Ascending aorta (tissue), 2 donors: ENCODE data around the gene KLRD1. TPM values are rescaled to one million over a fixed set of nuclear protein-coding genes. Genes with fewer than 3 reads are reported as not detected.

Experiments
- DNase-seq, 2 donors: peaks; one replicate each; pipeline ENCODE4 v3.0.0-alpha.2; 2019; ENCODE audit warnings: low spot score in 2 of 2
- H3K27ac ChIP-seq, 2 donors: fragments of 200-600 bp; sonication (generic); one replicate each; pipeline ENCODE4 v1.5.1; 2016 to 2017; ENCODE audit warnings: mild to moderate bottlenecking in 1 of 2
- H3K27me3 ChIP-seq: fragments of 200-600 bp; sonication (generic); one replicate; pipeline ENCODE4 v1.5.1; 2017
- H3K36me3 ChIP-seq, 2 donors: fragments of 200-600 bp; sonication (generic); one replicate each; pipeline ENCODE4 v1.5.1; 2016
- H3K4me1 ChIP-seq, 2 donors: fragments of 200-600 bp; sonication (generic); one replicate each; pipeline ENCODE4 v1.5.1; 2016 to 2017; ENCODE audit warnings: mild to moderate bottlenecking in 1 of 2
- H3K4me3 ChIP-seq, 2 donors: fragments of 200-600 bp; sonication (generic); one replicate each; pipeline ENCODE4 v1.5.1; 2016 to 2017; ENCODE audit warnings: mild to moderate bottlenecking in 1 of 2
- H3K9me3 ChIP-seq, 2 donors: fragments of 200-600 bp; sonication (generic); one replicate each; pipeline ENCODE4 v1.5.1; 2016
- CTCF ChIP-seq, 3 experiments: fragments of 200-600 bp in 2 of 3; fragments of 450-650 bp in 1 of 3; sonication (generic) in 2 of 3; IDR thresholded peaks; one replicate each; pipeline ENCODE4 v1.5.1; 2016 to 2019; ENCODE audit warnings: antibody characterized with exemption in 3 of 3, mild to moderate bottlenecking in 1 of 3, moderate library complexity in 1 of 3
- intact Hi-C: fragments of 100-400 bp; cut with DNase I; formaldehyde crosslinking; loops from one replicate; pipeline ENCODE4 v1.15.1; 2023
- total RNA-seq: library from RNA; depleted of rRNA; stranded (reverse); fragments of >200 nt; gene quantifications from one replicate; pipeline ENCODE4 v1.1.0, GENCODE V29; 2016

Gene KLRD1
- 0.11 TPM for total RNA-seq

GRCh38 chr12:10307630-10308029 lies at the start of gene KLRD1:
Gene KLRD1 (plus strand): TSS chr12:10307870. CDS start chr12:10308078, 208 bp downstream.
- Histone ChIP-seq H3K4me1 (no peaks in the 10 kb centered on the region), H3K4me3 (no peak within 1 kb of the TSS), H3K27me3 (no peaks in the 10 kb centered on the region), H3K36me3 (no peaks in the 10 kb centered on the region), H3K27ac (no peak within 1 kb of the TSS), H3K9me3 (no peaks in the 10 kb centered on the region)
- no peak for DNase-seq
- intact Hi-C loops = no loop called here
- TF ChIP-seq CTCF (IDR thresholded peaks at IDR 0.05) = no peak

GRCh38 chr12:10260927-10261326 lies 46.7 kb upstream of the KLRD1 start:
- no peaks in the 10 kb centered on the region for H3K36me3 ChIP-seq
- H3K9me3 ChIP-seq = no peaks in the 10 kb centered on the region
- no peak for DNase-seq
- H3K27ac ChIP-seq = no peak overlapping the region
- no peaks in the 10 kb centered on the region for H3K4me1 ChIP-seq
- TF ChIP-seq CTCF (IDR thresholded peaks at IDR 0.05) = no peak
- no peak overlapping the region for H3K4me3 ChIP-seq
- H3K27me3 ChIP-seq = no peaks in the 10 kb centered on the region
- intact Hi-C loops = loop anchor here (10.0 kb wide), 1 partner anchor 64 kb away; no protein-coding TSS in a partner anchor

- DNase-seq = no peak
- H3K4me1 ChIP-seq = no peaks in the 10 kb centered on the region
- no peak for TF ChIP-seq CTCF (IDR thresholded peaks at IDR 0.05)
- no peaks in the 10 kb centered on the region for H3K9me3 ChIP-seq
- intact Hi-C loops = loop anchor here (10.0 kb wide), 1 partner anchor 57 kb away; no protein-coding TSS in a partner anchor
- no peaks in the 10 kb centered on the region for H3K36me3 ChIP-seq
- H3K4me3 ChIP-seq = no peak overlapping the region
- H3K27ac ChIP-seq = no peak overlapping the region
- H3K27me3 ChIP-seq = no peaks in the 10 kb centered on the region
Measured at GRCh38 chr12:10268037-10268436, 39.6 kb upstream of the KLRD1 start.

GRCh38 chr12:10272467-10272866 lies 35.2 kb upstream of the KLRD1 start:
- Histone ChIP-seq H3K27ac (no peak overlapping the region), H3K36me3 (no peaks in the 10 kb centered on the region), H3K4me3 (no peak overlapping the region), H3K9me3 (no peaks in the 10 kb centered on the region), H3K4me1 (no peaks in the 10 kb centered on the region), H3K27me3 (no peaks in the 10 kb centered on the region)
- no peak for TF ChIP-seq CTCF (IDR thresholded peaks at IDR 0.05)
- DNase-seq = no peak
- intact Hi-C loops = no loop called here

- no peaks in the 10 kb centered on the region for H3K27me3 ChIP-seq
- no peak overlapping the region for H3K27ac ChIP-seq
- no peaks in the 10 kb centered on the region for H3K36me3 ChIP-seq
- intact Hi-C loops = no loop called here
- TF ChIP-seq CTCF (IDR thresholded peaks at IDR 0.05) = no peak
- no peaks in the 10 kb centered on the region for H3K4me1 ChIP-seq
- DNase-seq = no peak
- H3K4me3 ChIP-seq = no peak overlapping the region
- no peaks in the 10 kb centered on the region for H3K9me3 ChIP-seq
Measured at GRCh38 chr12:10276774-10277173, 30.9 kb upstream of the KLRD1 start.

GRCh38 chr12:10278104-10278503 lies 29.6 kb upstream of the KLRD1 start:
- intact Hi-C loops = no loop called here

More at GRCh38 chr12:10278104-10278503, 29.6 kb upstream of the KLRD1 start:
- Histone ChIP-seq H3K4me3 (no peak overlapping the region), H3K27me3 (no peaks in the 10 kb centered on the region), H3K4me1 (no peaks in the 10 kb centered on the region), H3K27ac (no peak overlapping the region), H3K9me3 (no peaks in the 10 kb centered on the region), H3K36me3 (no peaks in the 10 kb centered on the region)
- no peak for TF ChIP-seq CTCF (IDR thresholded peaks at IDR 0.05)
- no peak for DNase-seq
